GM19463 (cell line): Measurements from ENCODE around the gene STX7.

Experiments
- ATAC-seq: cut with Tn5 transposase; IDR thresholded peaks from one replicate; pipeline ENCODE4 v1.9.1; 2021; ENCODE audit warnings: mild to moderate bottlenecking, moderate library complexity; ENCODE audit not compliant: unreplicated experiment

STX7 gene

GRCh38 chr6:132506869-132507808, 5.8 kb downstream of the STX7 start:
- ATAC-seq = no peak

GRCh38 chr6:132506461-132506860, 6.5 kb downstream of the STX7 start:
- ATAC-seq = no peak

GRCh38 chr6:132505158-132505557, 7.8 kb downstream of the STX7 start:
- no peak for ATAC-seq

GRCh38 chr6:132504757-132505156, 8.2 kb downstream of the STX7 start:
- no peak for ATAC-seq

GRCh38 chr6:132499757-132500156, 13.2 kb downstream of the STX7 start:
- no peak for ATAC-seq

- peak; percentile 53 for ATAC-seq
Observed at GRCh38 chr6:132498638-132499037, 14.3 kb downstream of the STX7 start.

GRCh38 chr6:132496519-132497180, 16.3 kb downstream of the STX7 start:
- no peak for ATAC-seq

- ATAC-seq = peak; percentile 37
Observed at GRCh38 chr6:132495604-132496079, 17.3 kb downstream of the STX7 start.

- peak; percentile 27 for ATAC-seq
Observed at GRCh38 chr6:132494954-132495353, 18.0 kb downstream of the STX7 start.

GRCh38 chr6:132491881-132492280, 21.0 kb downstream of the STX7 start:
- ATAC-seq = no peak

- ATAC-seq = no peak
Observed at GRCh38 chr6:132491303-132491702, 21.6 kb downstream of the STX7 start.

- peak; percentile 50 for ATAC-seq
Observed at GRCh38 chr6:132490478-132491204, 22.3 kb downstream of the STX7 start.

- peak; percentile 44 for ATAC-seq
Observed at GRCh38 chr6:132490024-132490423, 22.9 kb downstream of the STX7 start.

GRCh38 chr6:132489376-132489775, 23.5 kb downstream of the STX7 start:
- ATAC-seq = no peak

GRCh38 chr6:132487762-132488161, 25.2 kb downstream of the STX7 start:
- no peak for ATAC-seq

- no peak for ATAC-seq
Observed at GRCh38 chr6:132484680-132485018, 28.3 kb downstream of the STX7 start.

GRCh38 chr6:132483779-132484679, 28.9 kb downstream of the STX7 start:
- peak; percentile 64 for ATAC-seq

GRCh38 chr6:132482581-132482980, 30.3 kb downstream of the STX7 start:
- no peak for ATAC-seq

- ATAC-seq = peak; percentile 32
Observed at GRCh38 chr6:132481189-132481588, 31.7 kb downstream of the STX7 start.

- no peak for ATAC-seq
Observed at GRCh38 chr6:132479131-132479530, 33.8 kb downstream of the STX7 start.
